Measurements from ENCODE around the gene PDK1. TPM values are rescaled to one million over a fixed set of nuclear protein-coding genes. Genes with fewer than 3 reads are reported as not detected.
"Not testable (repeated sequence)": the region's sequence is repeated elsewhere in the genome, so short reads cannot be mapped to it uniquely, and the experiment has no call there.

The PDK1 gene
- total and polyA plus RNA-seq, 8 donors = 5.4 to 22.5 (median 12.1) TPM

GRCh38 chr2:172539767-172540166, 16.1 kb upstream of the PDK1 start:
- no peak overlapping the region for H3K4me3 ChIP-seq
- ATAC-seq (no peak), DNase-seq (no peak)
- H3K4me1 ChIP-seq = no peaks in the 10 kb centered on the region
- H3K36me3 ChIP-seq = no peaks in the 10 kb centered on the region
- intact Hi-C loops (cut with DNase I) = no loop called here
- TF ChIP-seq CTCF (IDR thresholded peaks at IDR 0.05) = no peak
- H3K9me3 ChIP-seq = peaks cover 0 to 14% of the 10 kb centered on the region in 2 donors
- H3K27me3 ChIP-seq = no peaks in the 10 kb centered on the region
- no peak overlapping the region for H3K27ac ChIP-seq

- ATAC-seq (no peak), DNase-seq (no peak)
- intact Hi-C loops (cut with DNase I) = no loop called here
- no peak for TF ChIP-seq CTCF (IDR thresholded peaks at IDR 0.05)
- H3K27me3 ChIP-seq = no peaks in the 10 kb centered on the region
- no peak overlapping the region for H3K27ac ChIP-seq
- peaks cover 0 to 10% of the 10 kb centered on the region in 2 donors for H3K9me3 ChIP-seq
- no peak overlapping the region for H3K4me3 ChIP-seq
- no peaks in the 10 kb centered on the region for H3K36me3 ChIP-seq
- no peaks in the 10 kb centered on the region for H3K4me1 ChIP-seq
Observed at GRCh38 chr2:172540421-172540820, 15.5 kb upstream of the PDK1 start.

- ATAC-seq (no peak), DNase-seq (no peak)
- Histone ChIP-seq H3K9me3 (peaks cover 0 to 7% of the 10 kb centered on the region in 2 donors), H3K27ac (no peak overlapping the region), H3K27me3 (no peaks in the 10 kb centered on the region), H3K4me1 (no peaks in the 10 kb centered on the region), H3K36me3 (no peaks in the 10 kb centered on the region), H3K4me3 (no peak overlapping the region)
- intact Hi-C loops (cut with DNase I) = no loop called here
- TF ChIP-seq CTCF (IDR thresholded peaks at IDR 0.05) = no peak
Observed at GRCh38 chr2:172545408-172546075, 10.3 kb upstream of the PDK1 start.

- no peak overlapping the region for H3K4me3 ChIP-seq
- peaks cover 0 to 7% of the 10 kb centered on the region in 2 donors for H3K9me3 ChIP-seq
- H3K36me3 ChIP-seq = no peaks in the 10 kb centered on the region
- no peak overlapping the region for H3K27ac ChIP-seq
- no peaks in the 10 kb centered on the region for H3K4me1 ChIP-seq
- ATAC-seq = no peak
- DNase-seq = no peak
- no peaks in the 10 kb centered on the region for H3K27me3 ChIP-seq
- intact Hi-C loops (cut with DNase I) = no loop called here
- TF ChIP-seq CTCF (IDR thresholded peaks at IDR 0.05) = no peak
Observed at GRCh38 chr2:172549131-172549530, 6.8 kb upstream of the PDK1 start.

- H3K27ac ChIP-seq; H3K4me3 ChIP-seq; ATAC-seq; H3K4me1 ChIP-seq; intact Hi-C loops (cut with DNase I); DNase-seq; H3K9me3 ChIP-seq; H3K27me3 ChIP-seq; H3K36me3 ChIP-seq: not testable (repeated sequence)
Observed at GRCh38 chr2:172549802-172550201, 6.1 kb upstream of the PDK1 start.

- Histone ChIP-seq H3K36me3 (no peaks in the 10 kb centered on the region), H3K9me3 (peaks cover 0 to 7% of the 10 kb centered on the region in 2 donors), H3K27me3 (no peaks in the 10 kb centered on the region), H3K4me3 (no peak overlapping the region), H3K4me1 (peaks cover 0 to 9% of the 10 kb centered on the region in 2 donors), H3K27ac (no peak overlapping the region)
- intact Hi-C loops (cut with DNase I) = no loop called here
- TF ChIP-seq CTCF (IDR thresholded peaks at IDR 0.05) = no peak
- DNase-seq = no peak
- ATAC-seq = no peak
Observed at GRCh38 chr2:172550419-172550818, 5.5 kb upstream of the PDK1 start.
